NCI-H345 (cell line): ENCODE data around the gene MAGEB18.

Experiments used
- DNase-seq: peaks from one replicate; lab custom pipeline; 2025; lab: John Stamatoyannopoulos, UW

Gene MAGEB18

DNA sequence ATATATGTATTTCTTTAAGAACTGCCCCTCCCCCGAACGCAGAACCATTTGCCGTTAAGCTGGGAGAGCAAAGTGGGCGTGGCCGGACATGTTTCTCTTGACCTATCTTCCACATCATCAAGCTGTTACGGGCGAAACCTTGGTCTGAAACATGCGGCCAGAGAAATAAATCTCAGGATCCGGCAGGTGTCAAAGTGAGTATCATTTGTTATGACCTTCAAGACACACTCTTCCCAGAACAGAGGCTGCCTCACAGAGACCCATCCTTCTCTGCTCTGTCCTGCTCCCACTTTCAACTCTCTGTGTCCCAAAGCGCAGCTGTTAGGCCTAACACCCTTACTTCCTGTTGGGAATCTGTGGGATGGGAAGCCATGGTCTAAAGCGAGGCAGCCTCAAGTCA lies at the start of gene MAGEB18:
Gene MAGEB18 (plus strand): TSS at position 70 of the 400 bp plus-strand sequence. CDS start 643 bp downstream, outside the sequence.
- no peak for DNase-seq

GRCh38 chrX:26100421-26100920 lies 37.7 kb upstream of the MAGEB18 start:
- DNase-seq: no peak

GRCh38 chrX:26109142-26109541 lies 29.0 kb upstream of the MAGEB18 start:
- DNase-seq: no peak

GRCh38 chrX:26146024-26146423 lies 7.9 kb downstream of the MAGEB18 start:
- DNase-seq: no peak

- no peak for DNase-seq
Measured at GRCh38 chrX:26160301-26160700, 22.2 kb downstream of the MAGEB18 start, which contains the start of gene MAGEB6B. TSS of gene MAGEB6B (plus strand) at chrX:26160601. CDS start at chrX:26160601, 0 bp downstream.
